Smooth muscle cell (in vitro differentiated cells): ENCODE measurements around the gene SPINK5. TPM values are rescaled to one million over a fixed set of nuclear protein-coding genes. Genes with fewer than 3 reads are reported as not detected.

Experiments
- DNase-seq: peaks from one replicate; lab custom pipeline; 2025; ENCODE audit not compliant: unreplicated experiment; lab: John Stamatoyannopoulos, UW
- H2AFZ ChIP-seq: fragments of 200-600 bp; sonication (generic); 2 replicates; pipeline ENCODE4 v1.6.0; 2016; ENCODE audit warnings: antibody characterized with exemption, low read depth, mild to moderate bottlenecking
- H3F3A ChIP-seq: fragments of 200-600 bp; sonication (generic); 2 replicates; pipeline ENCODE4 v1.6.0; 2017; ENCODE audit warnings: antibody characterized with exemption, low read depth
- H3K27ac ChIP-seq: fragments of 200-600 bp; sonication (generic); 2 replicates; pipeline ENCODE4 v1.5.1; 2016; ENCODE audit warnings: low read depth, mild to moderate bottlenecking
- H3K27me3 ChIP-seq: fragments of 200-600 bp; sonication (generic); 2 replicates; pipeline ENCODE4 v1.6.1; 2016; ENCODE audit warnings: low read depth, mild to moderate bottlenecking
- H3K36me3 ChIP-seq: fragments of 200-600 bp; sonication (generic); 2 replicates; pipeline ENCODE4 v1.5.1; 2016; ENCODE audit warnings: low read depth
- H3K4me1 ChIP-seq: fragments of 200-600 bp; sonication (generic); 2 replicates; pipeline ENCODE4 v1.5.1; 2016; ENCODE audit warnings: low read depth
- H3K4me2 ChIP-seq: fragments of 200-600 bp; sonication (generic); 2 replicates; pipeline ENCODE4 v1.6.0; 2016; ENCODE audit warnings: mild to moderate bottlenecking
- H3K4me3 ChIP-seq: fragments of 200-600 bp; sonication (generic); 2 replicates; pipeline ENCODE4 v1.5.1; 2016; ENCODE audit warnings: mild to moderate bottlenecking
- H3K79me2 ChIP-seq: fragments of 200-600 bp; sonication (generic); 2 replicates; pipeline ENCODE4 v1.6.0; 2016; ENCODE audit warnings: low read depth, mild to moderate bottlenecking
- H3K9ac ChIP-seq: fragments of 200-600 bp; sonication (generic); 2 replicates; pipeline ENCODE4 v1.6.0; 2016; ENCODE audit warnings: low read depth
- H3K9me3 ChIP-seq: fragments of 200-600 bp; sonication (generic); replicated peaks from 2 replicates; pipeline ENCODE4 v1.5.1; 2016; ENCODE audit warnings: low read depth
- H4K20me1 ChIP-seq: fragments of 200-600 bp; sonication (generic); 2 replicates; pipeline ENCODE4 v1.6.0; 2016; ENCODE audit warnings: low read depth
- WGBS: methylation state at CpG from one replicate; pipeline ENCODE4 v1.1.7; 2016; ENCODE audit warnings: low lambda C conversion rate; 5-methylcytosine and 5-hydroxymethylcytosine counted together
- polyA plus RNA-seq: library from polyadenylated mRNA; unstranded; fragments of >200 nt; fragmentation: Nextera tagmentation; extraction: Ambion mirVana; gene quantifications from 2 replicates; pipeline ENCODE4 v1.2.1, GENCODE V29; 2016
- total RNA-seq: library from RNA; depleted of rRNA; stranded (reverse); fragments of >200 nt; gene quantifications from 2 replicates; pipeline ENCODE4 v1.2.3, GENCODE V29; 2014
- TF ChIP-seq, protein P1 (sequence below): fragments of 200-600 bp; sonication (generic); IDR thresholded peaks from 2 replicates; pipeline ENCODE4 v1.5.1; 2017; ENCODE audit warnings: borderline replicate concordance, mild to moderate bottlenecking, antibody characterized with exemption; ENCODE audit not compliant: insufficient read depth, poor library complexity, severe bottlenecking

Gene SPINK5, protein sequence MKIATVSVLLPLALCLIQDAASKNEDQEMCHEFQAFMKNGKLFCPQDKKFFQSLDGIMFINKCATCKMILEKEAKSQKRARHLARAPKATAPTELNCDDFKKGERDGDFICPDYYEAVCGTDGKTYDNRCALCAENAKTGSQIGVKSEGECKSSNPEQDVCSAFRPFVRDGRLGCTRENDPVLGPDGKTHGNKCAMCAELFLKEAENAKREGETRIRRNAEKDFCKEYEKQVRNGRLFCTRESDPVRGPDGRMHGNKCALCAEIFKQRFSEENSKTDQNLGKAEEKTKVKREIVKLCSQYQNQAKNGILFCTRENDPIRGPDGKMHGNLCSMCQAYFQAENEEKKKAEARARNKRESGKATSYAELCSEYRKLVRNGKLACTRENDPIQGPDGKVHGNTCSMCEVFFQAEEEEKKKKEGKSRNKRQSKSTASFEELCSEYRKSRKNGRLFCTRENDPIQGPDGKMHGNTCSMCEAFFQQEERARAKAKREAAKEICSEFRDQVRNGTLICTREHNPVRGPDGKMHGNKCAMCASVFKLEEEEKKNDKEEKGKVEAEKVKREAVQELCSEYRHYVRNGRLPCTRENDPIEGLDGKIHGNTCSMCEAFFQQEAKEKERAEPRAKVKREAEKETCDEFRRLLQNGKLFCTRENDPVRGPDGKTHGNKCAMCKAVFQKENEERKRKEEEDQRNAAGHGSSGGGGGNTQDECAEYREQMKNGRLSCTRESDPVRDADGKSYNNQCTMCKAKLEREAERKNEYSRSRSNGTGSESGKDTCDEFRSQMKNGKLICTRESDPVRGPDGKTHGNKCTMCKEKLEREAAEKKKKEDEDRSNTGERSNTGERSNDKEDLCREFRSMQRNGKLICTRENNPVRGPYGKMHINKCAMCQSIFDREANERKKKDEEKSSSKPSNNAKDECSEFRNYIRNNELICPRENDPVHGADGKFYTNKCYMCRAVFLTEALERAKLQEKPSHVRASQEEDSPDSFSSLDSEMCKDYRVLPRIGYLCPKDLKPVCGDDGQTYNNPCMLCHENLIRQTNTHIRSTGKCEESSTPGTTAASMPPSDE
- total RNA-seq (25.3 and 33.1 TPM in 2 replicates), polyA plus RNA-seq (6.4 and 10.0 TPM in 2 replicates)

DNA sequence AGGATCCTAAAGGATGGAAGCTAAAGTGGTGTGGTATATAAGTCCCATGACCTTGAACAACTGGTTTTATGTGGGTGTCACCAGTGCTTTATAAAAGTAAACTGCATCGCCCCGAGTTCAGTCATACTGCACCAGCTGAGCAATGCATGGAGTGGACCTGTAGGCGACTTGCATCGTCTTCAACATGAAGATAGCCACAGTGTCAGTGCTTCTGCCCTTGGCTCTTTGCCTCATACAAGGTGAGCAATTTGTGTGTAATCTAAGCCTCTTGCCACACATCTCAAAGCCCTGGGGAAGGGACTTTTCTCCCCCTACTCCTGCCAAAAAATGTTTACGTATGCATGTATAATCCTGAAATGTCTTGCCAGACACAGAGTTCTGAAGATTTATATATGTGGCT is at the start of gene SPINK5:
TSS of gene SPINK5 (plus strand) at position 120 of the 400 bp plus-strand sequence. CDS start at position 185, 65 bp downstream.
- Histone ChIP-seq H3K4me1 (no peaks in the 10 kb centered on the region), H3K27me3 (no peaks in the 10 kb centered on the region), H3K36me3 (no peaks in the 10 kb centered on the region), H3K9me3 (no peaks in the 10 kb centered on the region), H3K9ac (no peak within 1 kb of the TSS), H3K4me3 (no peak within 1 kb of the TSS), H2AFZ (no peak within 1 kb of the TSS), H4K20me1 (no peaks in the 10 kb centered on the region), H3K4me2 (no peak within 1 kb of the TSS), H3K79me2 (no peaks in the 10 kb centered on the region), H3F3A (no peaks in the 10 kb centered on the region), H3K27ac (no peak within 1 kb of the TSS)
- WGBS: 94% methylated on average over 5 of the region's 5 CpGs
- TF ChIP-seq, protein P1, sequence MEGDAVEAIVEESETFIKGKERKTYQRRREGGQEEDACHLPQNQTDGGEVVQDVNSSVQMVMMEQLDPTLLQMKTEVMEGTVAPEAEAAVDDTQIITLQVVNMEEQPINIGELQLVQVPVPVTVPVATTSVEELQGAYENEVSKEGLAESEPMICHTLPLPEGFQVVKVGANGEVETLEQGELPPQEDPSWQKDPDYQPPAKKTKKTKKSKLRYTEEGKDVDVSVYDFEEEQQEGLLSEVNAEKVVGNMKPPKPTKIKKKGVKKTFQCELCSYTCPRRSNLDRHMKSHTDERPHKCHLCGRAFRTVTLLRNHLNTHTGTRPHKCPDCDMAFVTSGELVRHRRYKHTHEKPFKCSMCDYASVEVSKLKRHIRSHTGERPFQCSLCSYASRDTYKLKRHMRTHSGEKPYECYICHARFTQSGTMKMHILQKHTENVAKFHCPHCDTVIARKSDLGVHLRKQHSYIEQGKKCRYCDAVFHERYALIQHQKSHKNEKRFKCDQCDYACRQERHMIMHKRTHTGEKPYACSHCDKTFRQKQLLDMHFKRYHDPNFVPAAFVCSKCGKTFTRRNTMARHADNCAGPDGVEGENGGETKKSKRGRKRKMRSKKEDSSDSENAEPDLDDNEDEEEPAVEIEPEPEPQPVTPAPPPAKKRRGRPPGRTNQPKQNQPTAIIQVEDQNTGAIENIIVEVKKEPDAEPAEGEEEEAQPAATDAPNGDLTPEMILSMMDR: no peak
- DNase-seq: no peak

- 74% methylated on average over 3 of the region's 3 CpGs for WGBS
- no peaks in the 10 kb centered on the region for H4K20me1 ChIP-seq
- no peaks in the 10 kb centered on the region for H3F3A ChIP-seq
- DNase-seq: no peak
- H3K36me3 ChIP-seq: no peaks in the 10 kb centered on the region
- no peak overlapping the region for H2AFZ ChIP-seq
- TF ChIP-seq, protein P1: no peak
- H3K79me2 ChIP-seq: no peaks in the 10 kb centered on the region
- H3K27me3 ChIP-seq: no peaks in the 10 kb centered on the region
- no peak overlapping the region for H3K9ac ChIP-seq
- H3K4me1 ChIP-seq: peaks cover 11% of the 10 kb centered on the region
- H3K4me3 ChIP-seq: no peak overlapping the region
- H3K4me2 ChIP-seq: no peak overlapping the region
- H3K27ac ChIP-seq: peak overlapping the region; percentile 52
- H3K9me3 ChIP-seq: no peaks in the 10 kb centered on the region
Measured at GRCh38 chr5:148014276-148014675, 49.5 kb upstream of the SPINK5 start.

DNA sequence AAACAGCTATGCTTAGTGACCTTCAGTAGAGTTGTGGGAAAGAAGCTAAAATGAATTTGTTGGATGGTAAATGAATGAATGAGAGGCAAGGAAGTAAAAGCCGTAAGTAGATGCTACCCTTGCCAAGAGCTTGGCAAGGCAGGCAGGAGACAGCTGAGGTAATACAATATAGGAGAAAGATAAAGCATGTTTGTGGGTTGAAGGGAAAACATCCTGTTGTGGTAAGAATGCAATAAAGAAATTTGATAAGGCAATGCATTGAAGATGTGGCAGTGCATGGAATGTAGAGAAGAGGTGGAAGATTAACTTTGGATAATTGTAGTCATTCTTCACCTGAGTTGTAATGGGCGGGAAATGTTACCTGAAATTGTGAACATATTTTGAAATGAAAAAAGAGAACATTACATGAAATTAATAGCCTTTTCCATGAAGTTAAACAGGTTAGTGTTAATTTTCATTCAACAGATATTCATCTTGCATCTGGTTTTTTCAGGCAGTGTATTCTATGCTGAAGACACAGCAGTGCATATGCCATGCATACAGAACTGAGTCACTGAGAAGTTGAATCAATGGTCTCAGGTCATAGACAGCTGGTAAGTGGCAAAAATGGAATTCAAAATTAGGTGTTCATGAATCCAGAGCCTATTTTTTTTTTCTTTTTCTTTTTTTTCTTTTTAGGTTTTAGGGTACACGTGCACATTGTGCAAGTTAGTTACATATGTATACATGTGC is 43.4 kb upstream of the SPINK5 start:
- TF ChIP-seq, protein P1: no peak
- no peaks in the 10 kb centered on the region for H3K9me3 ChIP-seq
- no peak for DNase-seq
- H3K4me3 ChIP-seq: no peak overlapping the region
- no peak overlapping the region for H3K27ac ChIP-seq
- no peak overlapping the region for H2AFZ ChIP-seq
- no peaks in the 10 kb centered on the region for H3K79me2 ChIP-seq
- H3K4me1 ChIP-seq: no peaks in the 10 kb centered on the region
- H3K4me2 ChIP-seq: no peak overlapping the region
- H3K9ac ChIP-seq: no peak overlapping the region
- H3K36me3 ChIP-seq: no peaks in the 10 kb centered on the region
- no peaks in the 10 kb centered on the region for H4K20me1 ChIP-seq
- WGBS: 95% methylated on average over 3 of the region's 3 CpGs
- H3F3A ChIP-seq: no peaks in the 10 kb centered on the region
- H3K27me3 ChIP-seq: no peaks in the 10 kb centered on the region
